NCI-H1105 treated with DMSO at 0.1 percent for 48 hours (cell line): ENCODE data around the gene SFSWAP.
"Not testable (repeated sequence)": the region's sequence is repeated elsewhere in the genome, so short reads cannot be mapped to it uniquely, and the experiment has no call there.

Experiments
- DNase-seq: peaks from one replicate; lab custom pipeline; 2025; lab: John Stamatoyannopoulos, UW

Gene SFSWAP

GRCh38 chr12:131789638-131790037, 78.7 kb downstream of the SFSWAP start:
- DNase-seq, result no peak

GRCh38 chr12:131793243-131794022, 82.5 kb downstream of the SFSWAP start:
- DNase-seq, result no peak

GRCh38 chr12:131794061-131794460, 83.2 kb downstream of the SFSWAP start:
- DNase-seq, result no peak

GRCh38 chr12:131794573-131794972, 83.7 kb downstream of the SFSWAP start:
- no peak for DNase-seq

- DNase-seq, result no peak
Measured at GRCh38 chr12:131795064-131795463, 84.2 kb downstream of the SFSWAP start.

- DNase-seq, result no peak
Measured at GRCh38 chr12:131795690-131796410, 85.0 kb downstream of the SFSWAP start.

GRCh38 chr12:131796411-131796736, 85.5 kb downstream of the SFSWAP start:
- DNase-seq, result no peak

GRCh38 chr12:131796754-131797587, 86.1 kb downstream of the SFSWAP start:
- DNase-seq, result no peak

GRCh38 chr12:131797588-131797934, 86.7 kb downstream of the SFSWAP start:
- DNase-seq, result no peak

- no peak for DNase-seq
Measured at GRCh38 chr12:131799195-131799594, 88.3 kb downstream of the SFSWAP start.

- no peak for DNase-seq
Measured at GRCh38 chr12:131799828-131800593, 89.1 kb downstream of the SFSWAP start.

- no peak for DNase-seq
Measured at GRCh38 chr12:131800594-131801135, 89.8 kb downstream of the SFSWAP start.

- no peak for DNase-seq
Measured at GRCh38 chr12:131801254-131801866, 90.5 kb downstream of the SFSWAP start.

GRCh38 chr12:131803961-131804521, 93.2 kb downstream of the SFSWAP start:
- DNase-seq, result no peak

GRCh38 chr12:131805421-131805820, 94.5 kb downstream of the SFSWAP start:
- no peak for DNase-seq

- DNase-seq, result no peak
Measured at GRCh38 chr12:131806674-131807073, 95.8 kb downstream of the SFSWAP start.

- DNase-seq, result no peak
Measured at GRCh38 chr12:131808744-131809371, 98.0 kb downstream of the SFSWAP start.

GRCh38 chr12:131809476-131810254, 98.8 kb downstream of the SFSWAP start:
- DNase-seq, result not testable (repeated sequence)

GRCh38 chr12:131810726-131811125, 99.8 kb downstream of the SFSWAP start:
- no peak for DNase-seq

GRCh38 chr12:131815131-131815530, 104.2 kb downstream of the SFSWAP start:
- DNase-seq, result no peak
